Skeletal muscle tissue (tissue), 4 donors: Measurements from ENCODE around the gene KRT82. TPM values are rescaled to one million over a fixed set of nuclear protein-coding genes. Genes with fewer than 3 reads are reported as not detected.

Experiments
- H3K27ac ChIP-seq: one replicate; pipeline ENCODE4 v1.7.0; 2013; ENCODE audit warnings: mild to moderate bottlenecking, low read depth, low read length, inconsistent platforms
- H3K27me3 ChIP-seq, 3 donors: one replicate each; pipeline ENCODE4 v1.7.0; 2013; ENCODE audit warnings: low read length in 3 of 3; ENCODE audit not compliant: control insufficient read depth in 3 of 3, insufficient read depth in 3 of 3
- H3K36me3 ChIP-seq, 3 donors: one replicate each; pipeline ENCODE4 v1.7.0; 2013; ENCODE audit warnings: low read length in 3 of 3; ENCODE audit not compliant: control insufficient read depth in 3 of 3, insufficient read depth in 3 of 3
- H3K4me1 ChIP-seq, 3 donors: one replicate each; pipeline ENCODE4 v1.7.0; 2013; ENCODE audit warnings: low read length in 3 of 3, mild to moderate bottlenecking in 3 of 3; ENCODE audit not compliant: control insufficient read depth in 3 of 3, insufficient read depth in 3 of 3
- H3K4me3 ChIP-seq, 3 donors: one replicate each; pipeline ENCODE4 v1.7.0; 2013; ENCODE audit warnings: low read length in 3 of 3
- H3K9ac ChIP-seq, 3 donors: one replicate each; pipeline ENCODE4 v1.7.0; 2013; ENCODE audit warnings: low read length in 3 of 3, mild to moderate bottlenecking in 3 of 3, moderate library complexity in 2 of 3, low read depth in 1 of 3
- H3K9me3 ChIP-seq, 3 donors: one replicate each; pipeline ENCODE4 v1.7.0; 2013; ENCODE audit warnings: low read length in 3 of 3; ENCODE audit not compliant: control insufficient read depth in 3 of 3
- total RNA-seq: library from RNA; depleted of rRNA; stranded (reverse); fragments of >200 nt; gene quantifications from one replicate; pipeline ENCODE4 v1.2.3, GENCODE V29; 2014
- donor health status: Osteomylitis.

KRT82 gene
- total RNA-seq, 1 donor from 2014 or later: not detected

DNA sequence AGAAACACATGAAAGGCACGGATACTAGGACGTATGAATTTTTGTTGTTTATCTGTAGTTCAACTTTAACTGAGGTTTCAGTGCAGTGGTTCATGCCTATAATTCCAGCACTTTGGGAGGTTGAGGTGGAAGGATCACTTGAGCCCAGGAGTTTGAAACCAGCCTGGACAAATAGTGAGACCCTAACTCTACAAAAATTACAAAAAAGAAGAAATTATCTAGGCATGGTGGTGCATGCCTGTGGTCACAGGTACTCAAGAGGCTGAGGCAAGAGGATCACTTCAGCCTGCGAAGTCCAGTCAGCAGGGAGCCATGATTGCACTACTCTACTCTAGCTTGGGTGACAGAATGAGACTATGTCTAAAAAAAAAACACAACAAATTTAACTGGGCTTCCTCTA lies 37.8 kb upstream of the KRT82 start:
- Histone ChIP-seq H3K27ac (no peak overlapping the region), H3K4me3 (no peak overlapping the region), H3K27me3 (peaks cover 0 to 47% (median 35%) of the 10 kb centered on the region in 3 donors), H3K9me3 (no peaks in the 10 kb centered on the region), H3K4me1 (no peaks in the 10 kb centered on the region), H3K36me3 (no peaks in the 10 kb centered on the region), H3K9ac (no peak overlapping the region)

DNA sequence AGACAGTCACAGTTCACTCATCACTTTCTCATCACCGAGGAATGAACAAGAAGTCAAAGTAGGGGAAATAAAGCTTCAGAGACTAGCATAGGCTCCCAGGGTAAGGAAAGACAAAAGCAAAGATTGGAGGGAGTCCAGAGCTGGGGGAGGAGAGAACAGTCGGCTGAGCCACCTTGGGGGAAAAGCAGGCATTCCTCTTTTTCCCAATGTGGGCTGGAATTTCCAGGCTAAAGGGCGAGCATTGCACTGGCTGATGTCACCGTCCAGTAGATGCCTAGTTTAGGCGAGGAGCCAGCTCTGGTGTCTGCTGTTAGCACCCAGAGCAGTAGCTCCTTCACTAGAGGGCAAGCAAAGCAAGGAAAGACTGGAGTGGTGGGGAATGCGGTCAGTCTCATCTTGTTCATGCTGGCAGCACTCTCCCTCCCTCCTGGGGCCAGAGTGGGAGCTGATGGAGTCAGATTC lies 36.5 kb upstream of the KRT82 start:
- no peaks in the 10 kb centered on the region for H3K4me1 ChIP-seq
- no peaks in the 10 kb centered on the region for H3K9me3 ChIP-seq
- H3K4me3 ChIP-seq: no peak overlapping the region
- H3K36me3 ChIP-seq: no peaks in the 10 kb centered on the region
- H3K9ac ChIP-seq: no peak overlapping the region
- H3K27ac ChIP-seq: no peak overlapping the region
- H3K27me3 ChIP-seq: peaks cover 0 to 49% (median 35%) of the 10 kb centered on the region in 3 donors

DNA sequence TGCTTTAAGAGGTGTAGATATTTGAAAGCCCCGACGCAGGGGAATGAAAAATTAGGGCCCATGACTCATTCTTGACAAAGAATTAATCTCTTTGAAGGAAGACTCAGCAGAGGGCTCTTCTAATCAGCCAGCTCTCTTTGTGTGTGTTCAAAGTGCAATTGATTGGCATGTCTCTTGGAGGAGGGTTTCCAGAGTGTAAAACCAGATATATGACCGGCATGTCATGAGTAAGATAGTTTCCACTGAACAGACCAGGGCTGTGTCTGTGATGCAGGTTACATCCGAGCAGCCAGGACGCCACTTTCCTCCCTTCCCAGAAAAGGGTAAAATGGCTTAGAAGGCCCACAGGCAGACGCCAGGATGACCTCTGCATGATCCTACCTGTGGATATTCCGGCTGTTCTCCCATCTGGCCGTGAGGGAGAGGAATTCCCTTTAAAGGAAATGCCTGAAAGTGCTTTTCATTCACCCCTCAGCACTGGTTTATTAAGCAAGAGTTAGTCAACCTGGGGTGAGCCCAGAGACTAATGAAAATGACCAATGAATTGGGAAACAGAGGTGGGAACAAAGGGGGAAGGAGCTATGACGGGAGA lies 35.3 kb upstream of the KRT82 start:
- Histone ChIP-seq H3K27me3 (peaks cover 0 to 46% (median 32%) of the 10 kb centered on the region in 3 donors), H3K27ac (no peak overlapping the region), H3K4me3 (no peak overlapping the region), H3K9me3 (no peaks in the 10 kb centered on the region), H3K36me3 (no peaks in the 10 kb centered on the region), H3K9ac (no peak overlapping the region), H3K4me1 (no peaks in the 10 kb centered on the region)

DNA sequence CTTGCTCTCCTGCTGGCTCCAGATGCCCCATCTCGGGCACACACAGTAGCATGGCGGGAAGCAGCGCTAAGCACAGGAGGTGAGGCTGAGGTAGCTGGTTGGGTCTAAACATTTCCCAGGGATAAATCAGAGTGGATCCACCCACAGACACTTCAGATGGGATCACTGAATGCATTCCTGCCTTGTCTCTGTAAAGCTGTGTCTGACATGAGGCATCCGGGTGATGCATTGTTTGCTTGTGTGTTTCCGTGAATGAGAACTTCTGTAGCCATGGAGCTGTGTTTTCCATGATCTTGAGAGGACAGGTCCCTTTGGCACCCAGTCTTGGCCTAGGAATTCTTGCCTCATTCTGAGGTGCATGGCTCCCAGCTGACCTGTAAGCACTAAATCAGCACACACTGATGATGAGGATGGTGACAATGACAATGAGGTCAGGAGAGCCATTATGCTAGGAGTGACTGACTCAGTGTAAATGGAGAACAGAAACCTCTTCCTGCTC lies 34.7 kb upstream of the KRT82 start:
- no peaks in the 10 kb centered on the region for H3K4me1 ChIP-seq

DNA sequence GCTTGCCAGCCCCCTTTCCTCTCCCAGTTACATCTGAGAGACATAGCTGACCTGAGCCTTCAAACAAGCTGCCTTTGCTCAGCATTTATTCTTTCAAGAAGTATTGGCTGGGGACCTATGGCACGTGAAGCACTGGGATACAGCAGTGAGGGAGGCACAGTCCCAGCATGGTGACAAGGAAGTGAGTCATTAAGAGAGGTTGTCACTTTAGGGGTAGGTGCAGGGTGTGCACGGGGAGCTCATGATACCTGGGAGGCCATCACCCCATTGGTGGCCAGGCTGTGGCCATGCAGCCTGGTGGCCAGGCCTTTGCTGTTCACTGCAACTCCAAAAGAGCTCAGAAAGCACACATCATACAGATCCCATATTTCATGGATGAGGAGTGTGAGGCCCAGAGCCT lies 33.7 kb upstream of the KRT82 start:
- Histone ChIP-seq H3K4me3 (no peak overlapping the region), H3K9me3 (no peaks in the 10 kb centered on the region), H3K9ac (no peak overlapping the region), H3K4me1 (no peaks in the 10 kb centered on the region), H3K27me3 (peaks cover 4 to 48% (median 40%) of the 10 kb centered on the region in 3 donors), H3K36me3 (no peaks in the 10 kb centered on the region), H3K27ac (no peak overlapping the region)

More for the DNA sequence above, 34.7 kb upstream of the KRT82 start:
- no peak overlapping the region for H3K4me3 ChIP-seq
- no peak overlapping the region for H3K27ac ChIP-seq
- H3K9ac ChIP-seq: no peak overlapping the region
- H3K36me3 ChIP-seq: no peaks in the 10 kb centered on the region
- H3K9me3 ChIP-seq: no peaks in the 10 kb centered on the region
- H3K27me3 ChIP-seq: peaks cover 0 to 48% (median 36%) of the 10 kb centered on the region in 3 donors

DNA sequence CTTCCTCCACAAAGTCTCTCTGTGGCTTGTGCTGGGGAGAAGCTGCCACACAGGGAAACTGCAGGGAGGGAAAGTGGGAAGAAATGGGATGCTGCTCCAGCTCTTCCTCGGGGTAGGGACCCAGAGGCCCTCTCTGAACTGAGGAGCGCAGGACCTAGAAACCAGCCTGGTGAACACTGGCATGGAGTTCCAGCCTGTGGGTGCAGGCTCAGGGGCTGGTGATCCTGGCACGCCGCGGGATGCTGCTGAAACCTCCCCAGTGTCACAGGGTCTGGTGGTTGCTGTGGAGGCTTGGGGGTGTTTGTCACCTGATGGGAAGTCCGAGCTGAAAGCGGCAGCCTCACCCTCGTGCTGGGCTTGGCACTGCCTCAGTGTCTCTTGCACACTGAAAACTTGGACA lies 33.3 kb upstream of the KRT82 start:
- Histone ChIP-seq H3K9ac (no peak overlapping the region), H3K27ac (no peak overlapping the region), H3K4me1 (no peaks in the 10 kb centered on the region), H3K36me3 (no peaks in the 10 kb centered on the region), H3K27me3 (peaks cover 8 to 47% (median 42%) of the 10 kb centered on the region in 3 donors), H3K9me3 (no peaks in the 10 kb centered on the region), H3K4me3 (no peak overlapping the region)

DNA sequence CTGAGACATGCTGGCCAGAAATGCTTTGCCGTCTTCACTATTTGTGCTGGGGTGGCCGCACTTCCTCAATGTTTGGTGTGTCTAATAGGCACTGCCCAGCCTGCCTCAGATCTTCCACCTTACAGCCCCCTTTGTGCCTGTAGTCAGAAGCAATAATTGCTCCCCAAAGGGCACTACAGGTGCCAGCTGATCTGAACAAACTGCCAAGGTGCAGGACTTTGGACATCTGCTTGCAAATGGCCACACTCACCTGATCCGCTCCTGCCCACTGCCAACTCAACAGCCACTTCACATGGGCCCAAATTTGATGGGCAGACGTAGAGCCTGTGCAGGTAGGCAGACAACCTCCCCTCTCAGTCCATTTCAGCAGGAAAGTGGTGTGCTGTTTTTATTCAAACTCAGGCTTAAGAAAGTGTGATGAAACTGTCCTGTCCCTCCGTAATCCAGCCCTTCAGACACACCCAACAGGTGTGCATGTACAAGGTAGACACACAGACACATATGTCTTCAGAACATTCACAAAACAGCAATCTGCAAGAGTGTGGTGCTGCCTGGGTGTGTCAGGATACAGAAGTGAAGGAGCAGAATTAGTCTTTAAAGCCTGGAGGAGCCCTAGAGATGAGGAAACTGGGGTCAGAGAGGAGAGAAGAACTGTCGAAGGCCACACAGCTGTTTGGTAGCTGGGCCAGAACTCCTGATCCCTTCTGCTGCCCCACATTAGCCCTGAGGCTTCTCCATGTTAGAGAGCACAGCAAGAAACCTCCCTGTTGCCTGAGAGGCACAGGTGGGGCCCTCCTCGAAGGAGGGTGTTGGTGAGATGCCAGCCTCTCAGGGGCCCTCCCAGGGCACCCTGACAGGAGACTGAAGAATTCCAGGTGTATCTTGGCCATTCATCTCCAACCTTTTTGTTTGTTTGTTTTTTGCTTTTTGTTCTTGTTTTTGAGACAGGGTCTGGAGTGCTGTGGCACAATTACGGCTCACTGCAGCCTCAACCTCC lies 32.5 kb upstream of the KRT82 start:
- H3K9ac ChIP-seq: no peak overlapping the region
- H3K27me3 ChIP-seq: peaks cover 16 to 51% (median 45%) of the 10 kb centered on the region in 3 donors
- H3K27ac ChIP-seq: no peak overlapping the region
- no peak overlapping the region for H3K4me3 ChIP-seq
- no peaks in the 10 kb centered on the region for H3K4me1 ChIP-seq
- H3K36me3 ChIP-seq: no peaks in the 10 kb centered on the region
- no peaks in the 10 kb centered on the region for H3K9me3 ChIP-seq

DNA sequence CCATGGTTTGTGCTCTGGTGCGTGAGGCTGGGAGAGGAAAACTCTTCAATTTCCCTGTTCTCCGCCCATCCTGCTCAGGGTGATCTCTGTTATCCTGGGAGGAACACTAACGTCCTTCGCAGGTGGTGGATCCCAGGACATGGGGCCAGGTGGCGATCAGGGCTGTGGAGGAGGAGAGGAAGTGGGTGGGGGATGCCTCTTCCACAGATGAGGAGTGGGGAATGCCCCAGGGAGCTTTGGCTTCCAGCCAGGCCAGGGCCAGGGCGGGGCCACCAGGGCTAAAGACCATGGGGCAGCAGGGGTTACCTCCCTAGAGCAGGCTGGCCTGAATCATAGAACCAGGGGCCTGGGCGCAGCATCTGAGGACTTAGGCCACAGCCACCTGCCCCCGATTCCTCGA lies 31.4 kb upstream of the KRT82 start:
- H3K27ac ChIP-seq: no peak overlapping the region
- no peak overlapping the region for H3K4me3 ChIP-seq
- no peaks in the 10 kb centered on the region for H3K36me3 ChIP-seq
- peaks cover 23 to 55% (median 48%) of the 10 kb centered on the region in 3 donors for H3K27me3 ChIP-seq
- H3K9me3 ChIP-seq: no peaks in the 10 kb centered on the region
- H3K9ac ChIP-seq: no peak overlapping the region
- H3K4me1 ChIP-seq: no peaks in the 10 kb centered on the region

DNA sequence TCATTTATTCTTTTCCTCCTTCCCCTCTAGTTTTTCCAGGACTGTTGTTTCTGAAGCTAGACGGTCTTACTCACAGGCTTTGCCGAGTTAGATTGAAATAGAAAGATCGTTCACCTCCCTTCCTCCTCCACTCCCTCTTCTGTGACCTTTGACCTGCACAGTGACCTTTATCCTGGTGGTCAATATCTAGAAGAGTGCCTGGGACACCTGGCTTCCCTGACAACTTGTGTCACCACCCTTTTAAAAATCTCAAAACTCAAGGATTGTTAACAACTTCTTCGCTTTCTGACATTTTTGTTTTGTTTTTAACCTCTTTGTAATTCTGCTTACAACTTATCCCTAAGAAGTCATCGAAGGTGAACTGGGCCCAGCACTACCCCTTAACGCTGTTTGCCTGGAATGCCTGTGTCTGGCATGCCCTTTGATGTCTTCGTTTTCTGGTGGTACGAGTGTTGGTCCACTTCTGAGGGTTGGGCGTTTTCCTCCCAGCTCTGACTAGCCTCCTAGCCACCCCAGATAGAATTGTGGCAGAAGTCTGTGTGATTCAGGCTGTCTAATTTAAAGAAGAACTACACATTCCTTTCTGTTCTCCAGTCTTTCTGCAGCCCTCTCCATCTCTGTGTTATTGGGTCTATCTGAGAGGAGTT lies 30.8 kb upstream of the KRT82 start:
- no peaks in the 10 kb centered on the region for H3K4me1 ChIP-seq
- H3K9ac ChIP-seq: no peak overlapping the region
- no peak overlapping the region for H3K27ac ChIP-seq
- peaks cover 23 to 54% (median 50%) of the 10 kb centered on the region in 3 donors for H3K27me3 ChIP-seq
- no peaks in the 10 kb centered on the region for H3K9me3 ChIP-seq
- H3K36me3 ChIP-seq: no peaks in the 10 kb centered on the region
- H3K4me3 ChIP-seq: no peak overlapping the region
